ENCODE measurements around the gene ITGA7. TPM values are rescaled to one million over a fixed set of nuclear protein-coding genes. Genes with fewer than 3 reads are reported as not detected.

ITGA7 gene
- total and polyA plus RNA-seq, 2 of the 8 experiments (the other 6 are each of a cell fraction or from before 2014, with no cell fraction given), result 57.6 to 86.1 TPM

DNA sequence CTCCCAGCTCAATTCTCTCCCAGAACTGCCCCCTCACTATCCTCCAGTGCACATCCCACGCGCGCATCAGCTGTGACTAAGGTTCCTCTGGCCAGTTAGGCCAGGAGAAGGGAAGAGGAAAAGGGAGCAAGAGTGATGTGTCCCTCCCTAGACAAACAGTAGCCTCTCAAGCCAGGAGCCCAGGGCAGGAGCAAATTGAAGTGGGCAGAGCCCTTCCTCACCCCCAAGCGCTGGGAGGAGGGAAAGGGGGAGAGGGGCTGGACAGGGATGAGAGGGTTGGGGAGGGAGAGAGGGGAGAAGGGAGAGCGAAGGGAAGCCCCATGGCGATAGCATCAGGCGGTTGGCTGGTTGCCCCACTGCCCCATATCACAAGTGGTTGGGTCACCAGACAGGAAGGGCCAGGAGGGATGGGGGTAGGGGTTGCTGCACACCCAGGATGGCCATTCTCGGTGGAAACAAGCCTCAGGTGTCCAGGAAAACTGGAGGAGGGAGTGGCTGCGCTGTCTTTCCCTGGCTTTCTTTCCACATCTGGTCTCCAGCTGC lies 20.0 kb upstream of the ITGA7 start:
- peak overlapping the region; percentile 65 for H2BK15ac ChIP-seq (ENCODE audit: low read length)
- peak overlapping the region; percentile 5 for H3K56ac ChIP-seq (replicated peaks; ENCODE audit: insufficient read length, low read depth, low read length)
- H4K5ac ChIP-seq (ENCODE audit: insufficient read length, low read depth, low read length), result no peak overlapping the region
- peak overlapping the region; percentile 24 for H3K4ac ChIP-seq (replicated peaks; ENCODE audit: insufficient read length, low read depth, low read length)
- H3K79me1 ChIP-seq (ENCODE audit: low read depth, low read length), result peaks cover 5% of the 10 kb centered on the region; the same call in 1 of the 2 replicates
- ChIA-PET POLR2A (ENCODE audit: partially characterized antibody) (interaction anchor here (1.2 to 34.1 kb wide), 5 partner anchors 9 to 38 kb away, joined by 4 to 809 read pairs (median 21); partner anchors contain the start of genes BLOC1S1, ITGA7 and RDH5), CTCF (ENCODE audit: partially characterized antibody) (interaction anchor here (1.2 to 1.8 kb wide), 2 partner anchors 10 to 11 kb away, joined by 4 to 16 read pairs; no protein-coding TSS in a partner anchor)
- 22% methylated on average over 8 of the region's 9 CpGs; no CpG with 5 or more reads in 1 of the 2 experiments for WGBS, 2 experiments (ENCODE audit: extremely low coverage in 1 of 2, insufficient coverage in 1 of 2, insufficient read length in 1 of 2, insufficient replicate concordance in 2 of 2, low coverage in 1 of 2, low lambda C conversion rate in 2 of 2, missing lambda C conversion rate in 1 of 2)
- TF ChIP-seq HDAC2 (IDR thresholded peaks at IDR 0.05; ENCODE audit: borderline replicate concordance in 1 of 2, low read depth in 2 of 2, low read length in 2 of 2) (peak in 1 of 2 experiments; percentile 4; a peak in 1 of 4 replicates), POLR2AphosphoS5 (IDR thresholded peaks at IDR 0.05; ENCODE audit: low read depth, low read length) (0 out of 2 replicates have a peak, but pooled peaks have one; percentile 41), ZNF274 (IDR thresholded peaks at IDR 0.05; ENCODE audit: borderline replicate concordance, extremely low read depth, low read length) (no peak)
- peak overlapping the region; percentile 82 to 92 for H3K4me2 ChIP-seq (ENCODE audit: insufficient read depth in 1 of 2, low read depth in 2 of 2, low read length in 2 of 2)
- H4K91ac ChIP-seq (replicated peaks; ENCODE audit: insufficient read length, low read length), result peak overlapping the region; percentile 40
- no peaks in the 10 kb centered on the region for H3K9me3 ChIP-seq (ENCODE audit: insufficient read depth in 2 of 2, low read depth in 1 of 2, low read length in 1 of 2)
- peak overlapping the region; percentile 25; the same call in 1 of the 2 replicates for H3K27ac ChIP-seq (ENCODE audit: low read depth, low read length)
- no peak overlapping the region for H2BK12ac ChIP-seq (ENCODE audit: low read depth, low read length)
- H3K14ac ChIP-seq (ENCODE audit: insufficient read length), result no peak overlapping the region
- H3K18ac ChIP-seq (ENCODE audit: extremely low read depth, low read length), result peak overlapping the region; percentile 85
- DNase-seq (ENCODE audit: low read depth in 1 of 2, low spot score in 2 of 2) (no peak), FAIRE-seq (no peak)
- peaks cover 6 to 29% (median 15%) of the 10 kb centered on the region in 4 experiments; a peak in 5 of 8 replicates for H3K36me3 ChIP-seq (ENCODE audit: control insufficient read depth in 2 of 4, insufficient read depth in 4 of 4, low read length in 3 of 4)
- H3K23me2 ChIP-seq (ENCODE audit: low read depth, low read length), result peaks cover 15% of the 10 kb centered on the region
- H4K20me1 ChIP-seq (replicated peaks in 1 of 2; ENCODE audit: control insufficient read depth in 1 of 2, insufficient read depth in 2 of 2, low read length in 2 of 2), result peaks cover 2 to 6% of the 10 kb centered on the region in 2 experiments
- peak overlapping the region; percentile 26 to 75 (median 56); a peak in 5 of 7 replicates for H3K9ac ChIP-seq (replicated peaks in 1 of 4; ENCODE audit: extremely low read depth in 1 of 4, low read depth in 3 of 4, low read length in 3 of 4)
- no peak overlapping the region for H2BK20ac ChIP-seq (ENCODE audit: low read length)
- H3K79me2 ChIP-seq (ENCODE audit: control insufficient read depth in 1 of 2, insufficient read depth in 2 of 2, low read length in 2 of 2), result peaks cover 0 to 17% of the 10 kb centered on the region in 2 experiments; a peak in 2 of 4 replicates
- no peak overlapping the region for H2AK5ac ChIP-seq (ENCODE audit: low read depth, low read length)
- H3K27me3 ChIP-seq (replicated peaks in 1 of 4; ENCODE audit: control insufficient read depth in 3 of 4, extremely low read depth in 1 of 4, insufficient read depth in 3 of 4, low read length in 3 of 4), result no peaks in the 10 kb centered on the region
- H3K4me3 ChIP-seq (ENCODE audit: extremely low read depth in 1 of 4, insufficient read depth in 2 of 4, low read depth in 3 of 4, low read length in 4 of 4), result peak overlapping the region; percentile 54 to 93 (median 90)
- H3K4me1 ChIP-seq (replicated peaks in 1 of 4; ENCODE audit: control insufficient read depth in 3 of 4, insufficient read depth in 4 of 4, low read length in 3 of 4), result peaks cover 0 to 12% (median 10%) of the 10 kb centered on the region in 4 experiments; a peak in 6 of 7 replicates
- H2BK120ac ChIP-seq (replicated peaks; ENCODE audit: low read depth, low read length), result no peak overlapping the region
- H2AFZ ChIP-seq (ENCODE audit: low read length), result no peak overlapping the region
- H3K23ac ChIP-seq (ENCODE audit: insufficient read length), result no peak overlapping the region
- H2BK5ac ChIP-seq (ENCODE audit: low read depth, low read length), result peak overlapping the region; percentile 77; the same call in 1 of the 2 replicates
- H4K8ac ChIP-seq (ENCODE audit: extremely low read depth, insufficient read depth, low read length), result no peak overlapping the region; the same call in 1 of the 2 replicates
